SK-N-MC (cell line): ENCODE data around the gene OR2AT4.
"Not testable (repeated sequence)": the region's sequence is repeated elsewhere in the genome, so short reads cannot be mapped to it uniquely, and the experiment has no call there.

Source experiments
- DNase-seq: peaks from one replicate; pipeline ENCODE4 v3.0.0-alpha.2; 2011; ENCODE audit warnings: low read depth, low spot score
- H3K27ac ChIP-seq: fragments of 200-600 bp; sonication (generic); 2 replicates; pipeline ENCODE4 v1.5.1; 2016; ENCODE audit warnings: mixed run types
- H3K36me3 ChIP-seq: fragments of 200-600 bp; sonication (generic); 2 replicates; pipeline ENCODE4 v1.6.1; 2017; ENCODE audit warnings: antibody characterized with exemption, low read length, mixed read lengths; ENCODE audit not compliant: insufficient read depth
- H3K4me3 ChIP-seq: fragments of 200-600 bp; sonication (generic); 2 replicates; pipeline ENCODE4 v1.5.1; 2016
- H3K9ac ChIP-seq: fragments of 200-600 bp; sonication (generic); 2 replicates; pipeline ENCODE4 v1.8.0; 2017; ENCODE audit warnings: mixed run types, mixed read lengths; ENCODE audit not compliant: insufficient read length
- H3K9me3 ChIP-seq: fragments of 200-600 bp; sonication (generic); 2 replicates; pipeline ENCODE4 v1.6.1; 2017; ENCODE audit warnings: low read depth, mild to moderate bottlenecking, antibody characterized with exemption, low read length, moderate library complexity, mixed read lengths
- EZH2 ChIP-seq: fragments of 200-600 bp; sonication (generic); IDR thresholded peaks from one replicate; pipeline ENCODE4 v1.6.1; 2017; ENCODE audit warnings: antibody characterized with exemption
- FOXP2 ChIP-seq: optimal IDR thresholded peaks from 2 replicates; pipeline ENCODE3; 2011; ENCODE audit warnings: mild to moderate bottlenecking, moderate library complexity; ENCODE audit not compliant: insufficient read depth; ENCODE audit errors: extremely low read length, control extremely low read depth
- POLR2AphosphoS5 ChIP-seq: IDR thresholded peaks from 2 replicates; pipeline ENCODE4 v1.6.1; 2012; ENCODE audit warnings: mild to moderate bottlenecking, low read depth, low read length, borderline replicate concordance

The OR2AT4 gene

GRCh38 chr11:75063741-75064314, 32.8 kb downstream of the OR2AT4 start:
- TF ChIP-seq FOXP2 = no peak
- H3K4me3 ChIP-seq = no peak overlapping the region
- DNase-seq = no peak
- H3K9me3 ChIP-seq = no peaks in the 10 kb centered on the region
- H3K27ac ChIP-seq = no peak overlapping the region
- H3K9ac ChIP-seq = no peak overlapping the region
- H3K36me3 ChIP-seq = no peaks in the 10 kb centered on the region

- no peak overlapping the region for H3K27ac ChIP-seq
- no peaks in the 10 kb centered on the region for H3K9me3 ChIP-seq
- no peaks in the 10 kb centered on the region for H3K36me3 ChIP-seq
- H3K4me3 ChIP-seq = no peak overlapping the region
- TF ChIP-seq EZH2 = no peak
- no peak for TF ChIP-seq POLR2AphosphoS5
- TF ChIP-seq FOXP2 = no peak
- H3K9ac ChIP-seq = no peak overlapping the region
- no peak for DNase-seq
Measured at GRCh38 chr11:75059299-75059698, 37.4 kb downstream of the OR2AT4 start.

GRCh38 chr11:75056814-75057213, 39.9 kb downstream of the OR2AT4 start:
- Histone ChIP-seq H3K9me3 (no peaks in the 10 kb centered on the region), H3K4me3 (no peak overlapping the region), H3K9ac (no peak overlapping the region), H3K27ac (no peak overlapping the region), H3K36me3 (no peaks in the 10 kb centered on the region)
- TF ChIP-seq POLR2AphosphoS5 (no peak), EZH2 (no peak), FOXP2 (no peak)
- no peak for DNase-seq

- TF ChIP-seq POLR2AphosphoS5 (no peak), EZH2 (no peak), FOXP2 (no peak)
- Histone ChIP-seq H3K27ac (no peak overlapping the region), H3K36me3 (no peaks in the 10 kb centered on the region), H3K9ac (no peak overlapping the region), H3K4me3 (no peak overlapping the region), H3K9me3 (no peaks in the 10 kb centered on the region)
- DNase-seq = no peak
Measured at GRCh38 chr11:75055511-75055910, 41.2 kb downstream of the OR2AT4 start.

GRCh38 chr11:75052457-75052856, 44.2 kb downstream of the OR2AT4 start:
- DNase-seq = no peak
- Histone ChIP-seq H3K4me3 (no peak overlapping the region), H3K27ac (no peak overlapping the region), H3K36me3 (no peaks in the 10 kb centered on the region), H3K9ac (no peak overlapping the region), H3K9me3 (no peaks in the 10 kb centered on the region)
- TF ChIP-seq FOXP2 = no peak
- no peak for TF ChIP-seq POLR2AphosphoS5
- no peak for TF ChIP-seq EZH2

- H3K9me3 ChIP-seq = no peaks in the 10 kb centered on the region
- H3K36me3 ChIP-seq = no peaks in the 10 kb centered on the region
- no peak for TF ChIP-seq EZH2
- no peak for TF ChIP-seq FOXP2
- TF ChIP-seq POLR2AphosphoS5 = no peak
- no peak for DNase-seq
- no peak overlapping the region for H3K9ac ChIP-seq
- no peak overlapping the region for H3K27ac ChIP-seq
- H3K4me3 ChIP-seq = no peak overlapping the region
Measured at GRCh38 chr11:75051043-75051442, 45.6 kb downstream of the OR2AT4 start.

- Histone ChIP-seq H3K4me3 (no peak overlapping the region), H3K9me3 (no peaks in the 10 kb centered on the region), H3K9ac (no peak overlapping the region), H3K36me3 (no peaks in the 10 kb centered on the region), H3K27ac (no peak overlapping the region)
- no peak for DNase-seq
- TF ChIP-seq POLR2AphosphoS5 (no peak), FOXP2 (no peak), EZH2 (no peak)
Measured at GRCh38 chr11:75050516-75050915, 46.2 kb downstream of the OR2AT4 start.

- not testable (repeated sequence) for H3K9me3 ChIP-seq, DNase-seq, H3K36me3 ChIP-seq, H3K9ac ChIP-seq, H3K27ac ChIP-seq, H3K4me3 ChIP-seq
Measured at GRCh38 chr11:75049501-75050266, 47.0 kb downstream of the OR2AT4 start.

GRCh38 chr11:75047191-75047590, 49.5 kb downstream of the OR2AT4 start:
- no peak for TF ChIP-seq EZH2
- no peak for TF ChIP-seq POLR2AphosphoS5
- no peak for TF ChIP-seq FOXP2
- Histone ChIP-seq H3K4me3 (no peak overlapping the region), H3K27ac (no peak overlapping the region), H3K36me3 (no peaks in the 10 kb centered on the region), H3K9ac (no peak overlapping the region), H3K9me3 (no peaks in the 10 kb centered on the region)
- DNase-seq = no peak

GRCh38 chr11:75046668-75047067, 50.0 kb downstream of the OR2AT4 start:
- DNase-seq, H3K36me3 ChIP-seq, H3K9ac ChIP-seq, H3K4me3 ChIP-seq, H3K9me3 ChIP-seq, H3K27ac ChIP-seq: not testable (repeated sequence)

- not testable (repeated sequence) for H3K27ac ChIP-seq, H3K9me3 ChIP-seq, H3K9ac ChIP-seq, DNase-seq, H3K36me3 ChIP-seq, H3K4me3 ChIP-seq
Measured at GRCh38 chr11:75044381-75045170, 52.1 kb downstream of the OR2AT4 start.

- not testable (repeated sequence) for H3K27ac ChIP-seq, H3K9me3 ChIP-seq, H3K36me3 ChIP-seq, DNase-seq, H3K9ac ChIP-seq, H3K4me3 ChIP-seq
Measured at GRCh38 chr11:75041821-75042220, 54.9 kb downstream of the OR2AT4 start.
